Motor neuron (in vitro differentiated cells): ENCODE data around the gene LZTS3. TPM values are rescaled to one million over a fixed set of nuclear protein-coding genes. Genes with fewer than 3 reads are reported as not detected.

Experiments used
- ATAC-seq, 8 experiments: fragments of 200-7000 bp; cut with Tn5 transposase; replicated peaks in 6 of 8; 2 replicates each; pipeline ENCODE4 v1.8.0; 2021; ENCODE audit warnings: mild to moderate bottlenecking in 8 of 8, moderate library complexity in 8 of 8
- H3K27ac ChIP-seq, 2 donors: fragments of 250-450 bp; sonication (Bioruptor Pico); 2 replicates each; pipeline ENCODE4 v1.9.0; 2021; ENCODE audit warnings: antibody characterized with exemption in 2 of 2, mild to moderate bottlenecking in 2 of 2, moderate library complexity in 1 of 2
- H3K4me1 ChIP-seq, 2 donors: fragments of 250-450 bp; sonication (Bioruptor Pico); replicated peaks in 1 of 2; 2 replicates each; pipeline ENCODE4 v1.6.1; 2021; ENCODE audit warnings: antibody characterized with exemption in 2 of 2, mild to moderate bottlenecking in 2 of 2, moderate library complexity in 1 of 2
- H3K4me3 ChIP-seq, 5 donors: fragments of 250-450 bp; sonication (Bioruptor Pico); 2 replicates each; pipeline ENCODE4 v1.9.0; 2021; ENCODE audit warnings: antibody characterized with exemption in 5 of 5, mild to moderate bottlenecking in 5 of 5, moderate library complexity in 4 of 5
- WGBS, 10 experiments: fragments of 450-650 bp; shearing (Covaris generic); methylation state at CpG; one replicate each; pipeline ENCODE4 v1.0.0; 2022; 5-methylcytosine and 5-hydroxymethylcytosine counted together
- in situ Hi-C, 9 experiments: fragments of 400-800 bp; cut with MboI; loops; one replicate each; pipeline ENCODE4 v1.15.0; 2021; ENCODE audit warnings: low sequenced_read_pairs in 9 of 9, low pct_unique_long_range_greater_than_20kb in 2 of 9; ENCODE audit not compliant: unreplicated experiment in 9 of 9
- total RNA-seq, 8 experiments: library from RNA; unstranded; fragments of 300-600 nt; gene quantifications; 2 replicates each; pipeline versions ENCODE4 v1.2.3 to v1.2.4, GENCODE V29; 2022

The LZTS3 gene
- total RNA-seq, 8 experiments from 2014 or later = 2.6 to 27.8 (median 13.9) TPM

DNA sequence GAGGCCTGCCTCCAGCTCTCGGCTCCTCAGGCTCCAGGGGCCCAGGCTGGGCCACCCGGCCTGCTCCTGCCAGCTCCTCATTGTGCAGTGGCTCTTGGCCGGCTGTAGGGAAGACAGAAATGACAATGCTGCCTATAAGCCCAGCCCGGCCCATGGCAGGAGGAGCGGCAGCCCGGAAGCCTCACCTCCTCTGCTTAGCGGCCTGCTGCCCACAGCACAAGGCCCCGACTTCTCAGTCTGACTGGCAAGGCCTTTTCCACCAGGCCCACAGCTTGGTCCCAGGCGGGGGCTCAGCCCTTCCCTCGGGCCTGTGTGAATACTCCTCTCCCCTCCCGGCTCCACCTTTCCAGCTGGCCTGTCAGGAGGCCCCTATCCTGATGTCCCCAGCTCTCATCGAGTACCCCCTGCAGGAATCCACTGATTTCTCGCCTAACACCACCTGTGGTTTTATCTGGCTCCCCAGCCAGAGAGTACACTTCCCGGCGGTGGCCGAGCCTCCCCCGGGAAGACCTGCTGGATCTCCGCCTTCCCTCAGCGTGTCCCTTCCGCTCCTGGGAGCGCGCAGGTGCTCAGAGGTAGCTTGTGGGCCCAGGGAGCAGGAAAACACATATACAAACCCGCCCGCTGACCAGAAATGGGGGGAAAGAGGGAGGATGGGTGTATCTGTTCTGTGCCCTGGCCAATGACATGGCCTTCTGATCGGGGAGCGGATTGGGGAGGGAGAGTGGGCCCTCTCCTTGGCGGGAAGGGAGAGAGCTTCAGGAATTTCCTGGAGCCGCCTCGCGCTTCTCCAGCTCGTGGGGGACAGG is 30.2 kb upstream of the LZTS3 start:
- peak; percentile 26 to 57 (median 46) for ATAC-seq
- Histone ChIP-seq H3K27ac (peak overlapping the region; percentile 90 to 94), H3K4me3 (peak overlapping the region; percentile 60 to 89 (median 77)), H3K4me1 (peaks cover 7 to 10% of the 10 kb centered on the region in 2 donors)
- in situ Hi-C loops = loop anchor here in 1 of 9 experiments (25.0 kb wide), 1 partner anchor 109 kb away; no protein-coding TSS in a partner anchor
- WGBS, 10 experiments = 0 to 60% (median 7%) methylated on average over 1 to 14 of the region's 31 CpGs; no CpG with 5 or more reads in 3 of the 10 experiments

DNA sequence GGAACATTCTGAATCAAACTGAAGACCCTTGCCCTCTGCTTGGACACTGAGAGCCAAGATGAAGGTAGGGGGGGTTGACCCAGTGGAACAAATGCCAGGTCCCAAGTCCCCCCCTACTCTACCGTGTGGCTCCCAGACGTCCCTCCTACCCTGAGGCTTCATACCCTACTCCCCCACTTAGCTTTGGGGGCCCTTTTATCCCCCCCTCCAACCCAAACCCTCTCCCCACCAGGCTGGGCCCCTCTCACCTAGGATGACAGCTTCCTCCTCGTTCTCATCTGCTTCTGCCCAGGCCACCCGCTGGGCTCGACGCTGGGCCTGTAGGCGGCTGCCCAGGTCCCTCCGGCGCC is 29.6 kb upstream of the LZTS3 start:
- Histone ChIP-seq H3K4me3 (peak overlapping the region; percentile 60 to 89 (median 77)), H3K27ac (peak overlapping the region in 1 of 2 donors; percentile 90), H3K4me1 (peaks cover 4 to 5% of the 10 kb centered on the region in 2 donors)
- ATAC-seq = no peak
- in situ Hi-C loops = loop anchor here in 1 of 9 experiments (25.0 kb wide), 1 partner anchor 109 kb away; no protein-coding TSS in a partner anchor
- 50% methylated on average over 2 of the region's 9 CpGs; no CpG with 5 or more reads in 9 of the 10 experiments for WGBS, 10 experiments

DNA sequence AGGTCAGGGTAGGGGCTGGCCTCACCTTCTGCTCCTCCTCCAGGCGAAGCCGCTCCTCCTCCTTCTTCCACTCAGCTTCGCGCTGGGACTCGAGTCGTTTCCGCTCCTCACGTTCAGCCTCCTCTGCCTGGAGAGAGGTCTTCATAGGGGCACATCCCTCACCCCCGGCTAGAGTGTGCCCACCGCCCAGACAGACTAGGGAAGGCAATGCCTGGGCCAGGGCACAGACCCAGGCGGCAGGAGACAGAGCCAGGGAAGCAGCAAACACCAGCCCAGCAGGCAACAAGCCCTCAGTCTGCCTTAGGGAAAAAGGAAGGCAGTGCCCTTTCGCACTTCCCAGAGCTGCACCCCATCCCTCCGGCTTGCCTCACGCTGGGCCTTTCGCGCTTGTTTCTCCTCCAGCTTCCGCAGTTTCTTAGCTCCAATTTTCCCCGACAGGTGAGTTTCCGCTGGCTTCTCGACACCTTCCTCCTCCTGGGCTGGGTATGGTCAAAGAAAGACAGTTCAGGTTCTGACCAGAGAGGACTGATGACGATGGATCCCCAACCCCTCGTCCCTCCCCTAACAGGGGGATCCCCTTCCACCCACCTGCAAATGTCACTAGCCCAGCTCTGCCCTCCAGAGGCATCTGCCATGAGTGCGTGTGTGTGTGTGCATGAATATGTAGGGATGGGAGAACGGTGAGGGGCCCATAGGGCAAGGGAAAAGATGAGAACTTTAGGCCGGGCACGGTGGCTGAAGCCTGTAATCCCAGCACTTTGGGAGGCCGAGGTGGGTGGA is 26.8 kb upstream of the LZTS3 start:
- H3K4me1 ChIP-seq = peaks cover 4 to 5% of the 10 kb centered on the region in 2 donors
- in situ Hi-C loops = loop anchor here in 1 of 9 experiments (25.0 kb wide), 1 partner anchor 112 kb away; no protein-coding TSS in a partner anchor
- H3K27ac ChIP-seq = no peak overlapping the region
- 86 to 100% (median 98%) methylated on average over 1 to 10 of the region's 27 CpGs; no CpG with 5 or more reads in 3 of the 10 experiments for WGBS, 10 experiments
- no peak overlapping the region for H3K4me3 ChIP-seq
- no peak for ATAC-seq

DNA sequence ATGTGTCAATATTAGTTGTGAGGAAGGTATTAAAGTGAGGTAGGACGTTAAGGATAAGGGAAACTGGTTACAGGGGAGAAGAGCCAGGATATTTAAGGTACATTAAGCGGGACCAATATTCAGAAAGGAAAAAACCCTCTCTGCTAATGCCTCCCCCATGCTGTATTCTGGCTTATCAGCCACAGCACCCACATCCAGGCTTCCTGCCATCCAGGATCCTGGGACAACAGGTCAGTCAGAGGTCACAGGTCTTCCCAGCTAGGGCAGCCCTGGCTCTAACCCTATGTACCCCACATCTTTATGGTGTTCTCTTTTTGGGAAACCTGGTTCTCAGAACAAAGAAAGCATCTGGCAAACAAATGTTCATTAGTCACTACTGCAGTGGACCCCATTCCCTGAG is 25.9 kb upstream of the LZTS3 start:
- in situ Hi-C loops = no loop called here
- 0 to 100% (median 50%) methylated on average over 1 to 2 of the region's 2 CpGs; no CpG with 5 or more reads in 1 of the 10 experiments for WGBS, 10 experiments

DNA sequence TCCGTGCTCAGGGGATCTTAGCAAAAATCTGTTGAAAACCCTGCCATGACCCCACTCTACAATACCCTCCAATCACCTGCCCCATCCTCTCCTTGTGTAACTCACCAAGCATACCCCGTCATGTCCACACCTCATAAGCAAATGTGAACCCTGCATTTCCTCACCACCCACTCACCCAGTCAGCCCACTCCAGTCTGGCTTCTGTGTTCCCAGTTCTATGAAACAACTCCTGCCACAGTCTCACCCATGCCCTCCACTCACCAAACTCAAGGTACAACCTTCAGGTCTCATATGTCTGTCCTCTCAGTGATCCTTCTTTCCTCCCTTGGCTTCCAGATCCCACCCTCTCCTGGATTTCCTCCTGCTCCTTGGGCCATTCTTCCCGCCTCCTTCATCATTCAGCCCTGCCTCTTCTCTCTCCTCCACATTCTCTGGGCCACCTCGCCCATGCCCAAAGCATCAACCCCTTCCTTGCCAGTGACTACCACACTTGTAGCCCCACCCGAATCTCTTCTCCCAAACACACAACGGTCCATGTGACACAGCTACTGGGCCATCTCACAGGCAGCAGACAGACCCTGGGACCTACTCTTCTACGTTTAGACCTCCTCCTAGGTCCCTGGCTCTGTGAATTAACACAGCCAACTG is 22.4 kb upstream of the LZTS3 start:
- H3K27ac ChIP-seq = no peak overlapping the region
- 55 to 100% (median 88%) methylated on average over 3 to 7 of the region's 7 CpGs; no CpG with 5 or more reads in 2 of the 10 experiments for WGBS, 10 experiments
- in situ Hi-C loops = no loop called here
- ATAC-seq = peak in 2 of 8 experiments; percentile 66 to 82
- H3K4me3 ChIP-seq = no peak overlapping the region
- H3K4me1 ChIP-seq = no peaks in the 10 kb centered on the region

More for the DNA sequence above, 25.9 kb upstream of the LZTS3 start:
- Histone ChIP-seq H3K4me3 (no peak overlapping the region), H3K4me1 (peaks cover 4 to 5% of the 10 kb centered on the region in 2 donors), H3K27ac (no peak overlapping the region)
- no peak for ATAC-seq

DNA sequence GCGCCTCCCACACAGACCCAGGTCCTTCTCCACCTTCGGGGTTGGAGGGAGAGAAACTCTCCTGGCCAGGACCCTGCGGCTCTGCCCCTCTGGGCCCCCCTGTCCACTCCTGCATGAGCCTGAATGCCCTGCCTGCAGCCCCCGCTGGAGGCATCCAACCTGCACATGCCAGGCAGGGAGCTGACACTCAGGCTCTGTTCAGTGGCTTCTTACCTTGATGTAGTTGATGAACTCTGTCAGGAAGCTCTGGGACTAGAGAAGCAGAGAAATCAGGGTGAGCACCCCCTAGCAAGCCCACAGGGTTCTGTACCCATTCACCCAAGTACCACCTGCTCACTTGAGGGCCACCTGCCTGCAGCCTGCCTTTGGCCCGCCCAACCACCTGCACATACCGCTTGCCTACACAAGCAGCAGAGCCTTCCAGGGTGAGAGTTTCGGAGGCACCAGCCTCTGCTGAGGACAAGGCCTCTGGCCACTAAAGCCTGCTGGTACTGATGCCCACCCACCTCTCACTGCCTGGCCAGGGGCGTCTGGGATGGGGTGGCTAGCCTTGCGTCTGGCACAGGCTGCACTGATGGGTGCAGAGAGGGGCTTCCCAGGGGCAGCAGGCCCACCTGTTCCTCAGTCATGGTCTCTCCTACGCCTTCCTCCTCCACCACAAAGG is 21.4 kb upstream of the LZTS3 start:
- no peaks in the 10 kb centered on the region for H3K4me1 ChIP-seq
- 80 to 100% (median 80%) methylated on average over 1 to 3 of the region's 10 CpGs; no CpG with 5 or more reads in 5 of the 10 experiments for WGBS, 10 experiments
- in situ Hi-C loops = no loop called here
- no peak for ATAC-seq
- no peak overlapping the region for H3K27ac ChIP-seq
- H3K4me3 ChIP-seq = no peak overlapping the region

DNA sequence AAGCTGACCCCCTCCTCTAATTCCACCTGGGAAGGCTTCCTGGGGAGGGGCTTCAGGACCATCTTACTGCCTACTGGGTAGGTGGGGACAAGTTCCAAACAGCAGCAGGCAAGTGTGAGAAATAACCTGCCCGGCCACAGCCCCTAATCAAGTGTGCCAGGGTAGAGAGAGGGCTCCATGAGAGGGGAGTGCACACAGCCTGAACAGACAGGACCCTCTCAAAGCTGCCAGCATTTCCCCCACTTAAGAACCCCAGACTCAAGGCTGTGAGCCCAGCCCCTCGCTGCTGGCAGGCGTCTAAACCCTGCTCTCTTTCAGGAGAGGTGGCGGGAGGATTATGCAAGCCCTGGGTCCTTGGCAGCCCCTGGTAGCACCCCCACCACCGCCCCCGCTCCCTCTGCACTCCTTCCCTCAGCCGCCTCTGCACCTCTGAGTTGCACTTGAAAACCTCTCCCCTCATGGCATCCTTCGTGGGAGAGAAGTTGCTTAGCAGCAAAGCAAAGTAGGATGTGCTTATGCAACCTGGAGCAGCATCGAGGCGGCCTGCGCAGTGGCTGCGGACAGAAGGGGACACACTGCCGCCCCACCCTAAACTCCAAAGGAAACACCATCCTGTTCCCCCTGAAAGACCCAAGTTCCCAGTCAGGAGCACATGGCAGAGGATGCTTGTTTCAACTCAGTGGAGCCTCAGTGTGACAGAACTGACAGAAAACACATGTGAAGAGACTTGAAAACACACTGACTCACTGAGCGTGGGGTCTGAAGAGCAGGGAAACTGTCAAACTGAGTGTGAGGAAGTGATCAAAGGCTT is 20.7 kb upstream of the LZTS3 start:
- H3K27ac ChIP-seq = no peak overlapping the region
- no peak for ATAC-seq
- H3K4me1 ChIP-seq = no peaks in the 10 kb centered on the region
- no peak overlapping the region for H3K4me3 ChIP-seq
- WGBS, 10 experiments = 40 to 100% (median 90%) methylated on average over 1 to 3 of the region's 14 CpGs; no CpG with 5 or more reads in 6 of the 10 experiments
- in situ Hi-C loops = no loop called here

DNA sequence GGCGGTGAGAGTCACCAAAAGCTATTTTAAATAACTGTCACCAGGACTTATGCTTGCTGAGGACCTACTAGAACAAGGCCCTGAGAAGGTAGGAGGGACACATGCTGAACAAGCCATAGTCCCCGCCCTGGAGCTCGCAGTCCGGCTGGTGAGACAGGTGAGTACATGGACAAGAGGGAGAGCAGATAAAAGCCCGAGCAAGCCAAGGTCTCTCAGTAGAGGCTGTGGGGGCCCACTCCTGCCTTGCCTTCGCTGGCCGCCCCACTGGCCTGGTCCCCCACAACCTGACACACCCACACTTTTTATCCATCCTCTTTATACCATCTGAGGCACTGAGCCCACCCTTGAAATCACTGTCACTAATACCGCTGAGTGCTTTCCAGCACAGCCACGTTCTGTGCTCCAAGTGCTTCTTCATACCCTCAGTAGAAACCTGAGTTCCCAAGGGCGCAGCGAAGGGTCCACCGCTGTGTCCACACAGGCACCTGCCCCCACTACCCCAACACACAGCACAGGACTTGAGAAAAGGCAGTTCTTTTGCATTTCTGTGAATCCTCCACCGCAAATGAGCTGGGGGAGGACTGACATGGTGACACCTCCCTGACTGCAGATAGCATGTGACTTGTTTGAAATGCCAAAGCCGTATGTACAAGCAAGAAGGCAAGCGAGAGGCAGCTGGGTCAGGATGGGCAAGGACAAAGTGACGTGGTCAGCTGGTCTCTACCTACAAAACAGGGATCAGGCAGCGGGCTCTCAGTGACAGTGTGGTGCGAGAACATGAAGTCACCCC is 19.1 kb upstream of the LZTS3 start:
- WGBS, 10 experiments = 83 to 100% (median 99%) methylated on average over 1 to 12 of the region's 18 CpGs; no CpG with 5 or more reads in 2 of the 10 experiments
- Histone ChIP-seq H3K4me1 (no peaks in the 10 kb centered on the region), H3K27ac (no peak overlapping the region), H3K4me3 (no peak overlapping the region)
- no peak for ATAC-seq
- in situ Hi-C loops = no loop called here

DNA sequence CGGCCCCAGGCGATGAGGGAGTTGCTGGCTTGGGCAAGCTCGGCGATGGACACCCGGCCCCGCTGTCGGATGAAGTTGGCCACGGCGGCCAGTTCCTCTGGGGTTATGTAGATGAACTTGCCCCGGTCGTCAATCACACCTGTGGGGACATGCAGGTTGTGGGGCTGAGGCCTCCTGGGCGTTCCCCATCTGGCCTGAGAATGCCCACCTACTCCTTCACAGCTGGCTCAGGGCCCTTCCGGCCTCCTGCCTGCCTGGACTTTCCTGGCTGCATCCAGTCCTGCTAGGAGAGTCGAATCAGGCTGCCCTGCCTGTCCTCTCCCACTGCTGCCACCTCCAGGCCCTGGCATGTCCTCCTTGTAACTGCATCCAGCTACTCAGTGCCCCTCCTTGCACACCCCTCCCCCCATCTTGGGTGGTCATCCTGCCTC is 17.3 kb upstream of the LZTS3 start:
- H3K4me1 ChIP-seq = no peaks in the 10 kb centered on the region
- no peak overlapping the region for H3K27ac ChIP-seq
- no peak overlapping the region for H3K4me3 ChIP-seq
- peak in 1 of 8 experiments; percentile 15 for ATAC-seq
- in situ Hi-C loops = no loop called here
- 100% methylated on average over 1 of the region's 14 CpGs; no CpG with 5 or more reads in 9 of the 10 experiments for WGBS, 10 experiments

DNA sequence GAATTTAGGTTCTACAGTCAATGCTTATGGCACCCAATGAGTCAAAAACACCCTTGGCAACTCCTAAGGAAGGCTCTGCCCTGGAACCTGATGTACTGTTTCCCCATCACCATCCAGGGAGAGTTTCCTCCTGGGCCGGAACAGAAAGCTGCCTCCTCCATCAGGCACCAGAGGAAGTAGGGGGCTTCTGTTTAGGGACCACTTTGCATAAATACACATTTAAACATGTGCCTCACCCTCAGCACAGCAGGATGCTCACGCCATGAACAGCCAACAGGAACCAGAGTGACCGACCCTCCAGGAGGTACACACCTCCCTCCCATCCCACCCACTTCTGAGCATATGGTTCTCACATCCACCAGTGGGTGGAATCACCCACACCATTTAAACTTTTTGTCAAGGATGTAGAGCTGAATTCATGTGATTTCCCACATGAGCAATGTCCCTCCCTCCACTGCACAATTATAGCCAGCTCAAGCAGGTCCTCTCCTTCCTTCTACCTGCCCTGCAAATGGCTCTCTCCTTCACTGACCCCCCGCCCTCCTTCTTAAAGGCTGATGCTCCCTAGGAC is 16.3 kb upstream of the LZTS3 start:
- no peak for ATAC-seq
- Histone ChIP-seq H3K27ac (no peak overlapping the region), H3K4me1 (no peaks in the 10 kb centered on the region), H3K4me3 (no peak overlapping the region)
- in situ Hi-C loops = no loop called here
- WGBS, 10 experiments = 60 to 100% (median 93%) methylated on average over 1 to 2 of the region's 4 CpGs; no CpG with 5 or more reads in 7 of the 10 experiments
